NCI-H187 treated with DMSO at 0.1 percent for 48 hours (cell line): ENCODE measurements around the gene ERC2.

Source experiments
- DNase-seq: peaks from one replicate; lab custom pipeline; 2025; lab: John Stamatoyannopoulos, UW

ERC2 gene

DNA sequence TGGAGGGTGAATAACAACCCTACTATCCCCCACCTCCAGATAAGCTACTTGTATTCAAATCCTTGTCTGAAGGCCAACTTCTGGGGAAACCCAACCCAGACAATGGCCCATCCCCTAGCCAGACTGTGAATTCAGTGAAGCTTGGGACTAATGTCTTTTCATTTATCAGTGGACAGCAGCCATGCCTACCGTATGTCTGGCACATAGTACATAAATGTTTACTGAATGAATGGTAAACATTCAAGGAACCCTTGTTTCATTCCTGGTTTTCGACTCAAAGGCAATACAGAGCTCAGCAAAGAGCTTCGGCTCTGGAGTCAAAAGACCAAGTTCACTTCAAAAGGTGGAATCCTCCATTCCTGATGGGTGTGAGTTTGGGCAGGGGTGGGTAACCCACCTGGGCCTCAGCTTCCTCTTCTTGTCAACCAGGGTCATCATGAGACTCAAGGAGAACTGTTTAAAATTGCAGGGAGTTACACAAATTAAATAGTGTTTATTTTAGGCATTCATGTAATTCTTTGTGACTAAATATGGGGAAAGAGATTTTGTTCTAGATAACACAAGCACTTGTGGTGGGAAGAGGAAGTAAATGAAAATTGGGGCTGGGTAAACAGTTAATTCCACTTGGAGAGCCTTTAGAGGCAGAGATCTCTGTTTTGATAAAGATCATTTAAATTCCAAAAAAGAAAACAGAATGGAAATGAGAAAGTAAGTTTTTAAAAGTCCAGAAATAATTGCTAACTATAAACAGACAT, 677.5 kb downstream of the ERC2 start:
- no peak for DNase-seq

- no peak for DNase-seq
Observed at GRCh38 chr3:55789516-55789915, 678.8 kb downstream of the ERC2 start.

GRCh38 chr3:55782807-55783206, 685.5 kb downstream of the ERC2 start:
- DNase-seq, result no peak

GRCh38 chr3:55782351-55782750, 685.9 kb downstream of the ERC2 start:
- DNase-seq, result no peak

DNA sequence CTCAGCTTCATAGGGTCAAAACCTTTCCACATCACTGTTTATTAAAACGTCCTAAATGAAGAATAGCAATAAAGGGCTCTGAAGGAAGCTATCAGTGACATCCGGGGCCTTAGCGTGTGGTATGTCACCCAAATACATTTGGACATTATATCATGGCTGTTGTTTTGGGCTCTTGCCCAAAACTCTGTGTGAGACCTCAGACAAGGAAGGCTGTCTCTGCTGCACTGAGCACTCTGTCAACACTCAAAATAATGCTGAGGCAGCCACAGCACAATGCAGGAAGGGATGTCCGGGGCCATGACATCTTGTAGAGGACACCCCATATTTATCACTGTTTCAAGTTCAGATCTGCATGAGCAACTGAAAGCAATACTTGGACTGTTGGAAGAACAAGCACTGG, 687.4 kb downstream of the ERC2 start:
- no peak for DNase-seq

GRCh38 chr3:55779543-55779942, 688.7 kb downstream of the ERC2 start:
- no peak for DNase-seq

DNA sequence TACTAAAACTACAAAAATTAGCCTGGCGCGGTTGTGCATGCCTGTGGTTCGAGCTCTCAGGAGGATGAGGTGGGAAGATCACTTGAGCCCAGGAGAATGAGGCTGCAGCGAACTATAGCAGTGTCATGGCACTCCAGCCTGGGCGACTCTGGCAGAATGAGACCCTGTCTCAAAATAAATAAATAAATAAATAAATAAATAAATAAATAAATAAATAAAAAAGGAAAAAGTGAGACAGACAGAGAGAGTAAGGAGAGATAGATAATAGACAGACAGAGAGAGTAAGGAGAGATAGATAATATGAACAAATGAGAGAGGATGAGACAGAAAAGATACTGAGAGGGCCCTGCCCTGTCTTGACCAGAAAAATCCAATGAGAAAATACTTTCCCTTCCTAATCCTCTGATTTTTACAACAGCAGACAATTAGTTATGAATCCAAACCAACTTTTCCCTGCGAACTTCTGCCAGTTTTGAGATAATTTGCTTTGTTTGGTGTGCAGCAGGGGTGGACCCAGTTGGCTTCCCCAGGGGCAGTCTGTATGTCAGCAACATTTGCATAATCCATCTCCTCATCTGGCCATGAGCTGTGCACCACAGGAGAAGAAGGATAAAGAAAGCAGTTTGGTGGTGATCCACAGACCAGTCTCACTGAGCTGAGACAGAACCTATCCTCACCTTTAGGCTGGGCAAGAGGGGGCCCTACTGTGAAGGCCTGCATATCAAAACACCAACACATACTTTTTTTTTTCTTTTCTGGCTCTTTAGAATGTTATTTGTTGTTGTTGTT, 692.7 kb downstream of the ERC2 start:
- DNase-seq, result no peak

DNA sequence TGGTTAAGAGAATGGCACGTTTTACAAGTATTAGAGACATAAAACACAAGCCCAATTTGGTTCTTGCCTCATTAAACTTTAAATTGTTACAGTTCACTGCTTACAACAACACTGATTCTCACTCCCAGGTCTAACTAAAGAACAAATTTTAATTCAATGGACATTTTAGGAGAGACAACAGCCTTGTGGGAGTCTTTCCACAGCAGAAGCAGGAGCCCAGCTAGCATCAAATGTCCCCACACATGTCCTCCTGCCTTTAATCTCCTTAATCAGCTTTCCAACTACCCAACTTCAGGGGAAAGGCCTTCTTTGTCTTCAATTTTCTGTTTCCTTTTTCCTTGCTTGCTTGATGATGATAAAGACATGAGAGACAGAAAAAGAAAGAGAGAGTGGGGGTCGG, 693.4 kb downstream of the ERC2 start:
- DNase-seq, result no peak

DNA sequence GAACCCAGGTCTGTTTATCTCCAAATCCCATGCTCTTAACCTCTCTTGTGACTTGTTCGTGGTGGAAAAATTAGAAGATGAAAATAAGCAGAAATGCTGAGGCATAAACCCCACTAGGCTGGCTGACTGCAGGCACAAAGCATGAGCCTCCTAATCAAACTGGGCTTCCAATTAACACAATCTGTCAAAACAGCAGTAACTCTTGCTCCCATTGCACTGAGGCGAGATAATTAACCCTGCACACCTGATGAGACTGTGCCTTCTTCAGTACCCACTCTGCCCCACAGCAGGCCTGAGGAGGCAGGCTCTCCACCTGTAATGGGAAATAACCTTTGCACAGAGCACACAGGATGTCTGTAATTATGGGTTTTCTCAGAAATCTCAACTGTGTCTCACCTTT, 696.8 kb downstream of the ERC2 start:
- no peak for DNase-seq

DNA sequence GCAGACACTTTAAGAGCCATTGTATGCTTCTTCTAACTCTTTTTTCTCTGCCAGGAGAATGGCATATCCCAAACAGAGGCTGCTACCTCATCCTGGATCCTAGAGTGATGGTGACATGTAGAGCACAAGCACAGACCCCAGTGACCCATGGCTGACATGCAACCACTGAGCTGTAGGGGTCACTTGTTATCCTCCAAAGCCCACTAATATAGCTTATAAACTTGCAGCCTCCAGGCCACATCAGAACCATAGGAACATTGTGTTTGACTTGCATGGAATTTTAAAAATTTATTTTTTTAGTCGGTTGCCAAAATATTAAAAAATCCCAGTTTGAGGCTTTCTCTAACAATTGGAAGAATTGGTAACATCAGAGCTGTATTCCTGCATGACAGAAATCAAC, 698.2 kb downstream of the ERC2 start:
- DNase-seq, result no peak

GRCh38 chr3:55766753-55767152, 701.5 kb downstream of the ERC2 start:
- DNase-seq, result no peak

- no peak for DNase-seq
Observed at GRCh38 chr3:55765906-55766701, 702.2 kb downstream of the ERC2 start.

GRCh38 chr3:55765398-55765797, 702.9 kb downstream of the ERC2 start:
- DNase-seq, result no peak

GRCh38 chr3:55756976-55757375, 711.3 kb downstream of the ERC2 start:
- DNase-seq, result no peak

GRCh38 chr3:55755516-55756205, 712.6 kb downstream of the ERC2 start:
- DNase-seq, result no peak

GRCh38 chr3:55752911-55753310, 715.4 kb downstream of the ERC2 start:
- no peak for DNase-seq

- no peak for DNase-seq
Observed at GRCh38 chr3:55751730-55752129, 716.5 kb downstream of the ERC2 start.

GRCh38 chr3:55750525-55750924, 717.7 kb downstream of the ERC2 start:
- no peak for DNase-seq

- DNase-seq, result no peak
Observed at GRCh38 chr3:55749036-55749435, 719.2 kb downstream of the ERC2 start.

GRCh38 chr3:55746808-55747413, 721.4 kb downstream of the ERC2 start:
- DNase-seq, result no peak

GRCh38 chr3:55742832-55743136, 725.5 kb downstream of the ERC2 start:
- DNase-seq, result no peak
